GM12801 (cell line): ENCODE results near the gene B4GALT2.

ENCODE experiments used
- TF ChIP-seq, protein P1 (sequence below): IDR thresholded peaks from one replicate; pipeline ENCODE4 v1.5.1; 2011; ENCODE audit warnings: control low read depth; ENCODE audit not compliant: insufficient read length; ENCODE audit errors: extremely low read depth

Gene B4GALT2

DNA sequence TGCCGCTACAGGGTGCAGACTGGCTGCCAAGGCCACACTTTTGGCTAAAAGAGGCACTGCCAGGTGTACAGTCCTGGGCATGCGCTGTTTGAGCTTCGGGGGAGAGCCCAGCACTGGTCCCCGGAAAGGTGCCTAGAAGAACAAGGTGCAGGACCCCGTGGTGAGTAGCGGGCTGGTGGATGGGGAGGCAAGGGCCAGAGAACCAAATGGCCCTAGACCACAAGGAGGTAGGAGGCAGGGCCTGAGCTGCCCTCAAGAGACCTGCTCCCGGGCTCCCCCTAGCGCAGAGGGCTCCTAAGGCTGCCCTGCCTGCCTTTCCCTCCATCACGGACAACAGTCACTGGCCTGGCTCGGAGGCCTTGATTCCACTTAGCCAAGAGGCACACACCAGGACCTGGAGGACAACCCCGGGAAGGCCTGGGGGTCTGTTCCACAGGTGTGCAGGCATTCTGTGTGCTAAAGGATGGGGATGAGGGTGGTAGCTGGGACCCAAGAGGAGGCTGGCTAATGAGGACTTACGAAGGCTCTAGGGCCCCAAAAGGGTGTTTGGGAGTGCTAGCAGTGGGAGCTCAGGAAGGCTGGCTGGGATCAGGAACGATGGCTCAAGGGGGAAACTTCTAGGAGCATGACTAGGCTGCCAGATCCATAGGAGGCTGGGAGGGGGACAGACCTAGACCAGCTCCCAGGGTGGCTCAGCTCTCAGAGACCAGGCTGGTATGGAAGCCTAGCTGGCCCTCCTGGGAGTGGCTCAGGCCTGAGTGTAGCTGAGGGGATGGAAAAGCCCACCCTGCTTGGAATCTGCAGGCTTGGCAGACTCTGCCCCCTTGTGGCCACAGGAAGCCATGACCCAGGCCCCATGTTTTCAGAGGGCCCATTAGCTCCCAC lies 44.7 kb upstream of the B4GALT2 start:
- TF ChIP-seq, protein P1, sequence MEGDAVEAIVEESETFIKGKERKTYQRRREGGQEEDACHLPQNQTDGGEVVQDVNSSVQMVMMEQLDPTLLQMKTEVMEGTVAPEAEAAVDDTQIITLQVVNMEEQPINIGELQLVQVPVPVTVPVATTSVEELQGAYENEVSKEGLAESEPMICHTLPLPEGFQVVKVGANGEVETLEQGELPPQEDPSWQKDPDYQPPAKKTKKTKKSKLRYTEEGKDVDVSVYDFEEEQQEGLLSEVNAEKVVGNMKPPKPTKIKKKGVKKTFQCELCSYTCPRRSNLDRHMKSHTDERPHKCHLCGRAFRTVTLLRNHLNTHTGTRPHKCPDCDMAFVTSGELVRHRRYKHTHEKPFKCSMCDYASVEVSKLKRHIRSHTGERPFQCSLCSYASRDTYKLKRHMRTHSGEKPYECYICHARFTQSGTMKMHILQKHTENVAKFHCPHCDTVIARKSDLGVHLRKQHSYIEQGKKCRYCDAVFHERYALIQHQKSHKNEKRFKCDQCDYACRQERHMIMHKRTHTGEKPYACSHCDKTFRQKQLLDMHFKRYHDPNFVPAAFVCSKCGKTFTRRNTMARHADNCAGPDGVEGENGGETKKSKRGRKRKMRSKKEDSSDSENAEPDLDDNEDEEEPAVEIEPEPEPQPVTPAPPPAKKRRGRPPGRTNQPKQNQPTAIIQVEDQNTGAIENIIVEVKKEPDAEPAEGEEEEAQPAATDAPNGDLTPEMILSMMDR, result no peak

DNA sequence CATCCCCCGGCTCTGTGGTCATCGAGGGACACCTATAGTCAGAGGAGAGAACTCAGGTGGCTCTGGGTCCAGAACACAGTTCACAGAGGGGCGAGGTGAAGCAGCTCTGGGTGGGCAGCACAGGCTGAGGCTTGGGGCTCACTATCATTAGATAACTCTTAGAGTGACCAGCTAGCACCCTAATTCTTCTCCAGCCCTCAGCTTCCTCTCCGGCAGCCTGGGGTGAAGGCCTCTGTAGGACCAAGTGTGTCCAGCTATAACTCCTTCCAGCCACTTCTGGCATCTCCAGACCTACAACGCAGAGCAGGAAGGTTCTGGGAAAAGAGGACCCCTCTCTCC lies 44.1 kb upstream of the B4GALT2 start:
- TF ChIP-seq, protein P1, result no peak

DNA sequence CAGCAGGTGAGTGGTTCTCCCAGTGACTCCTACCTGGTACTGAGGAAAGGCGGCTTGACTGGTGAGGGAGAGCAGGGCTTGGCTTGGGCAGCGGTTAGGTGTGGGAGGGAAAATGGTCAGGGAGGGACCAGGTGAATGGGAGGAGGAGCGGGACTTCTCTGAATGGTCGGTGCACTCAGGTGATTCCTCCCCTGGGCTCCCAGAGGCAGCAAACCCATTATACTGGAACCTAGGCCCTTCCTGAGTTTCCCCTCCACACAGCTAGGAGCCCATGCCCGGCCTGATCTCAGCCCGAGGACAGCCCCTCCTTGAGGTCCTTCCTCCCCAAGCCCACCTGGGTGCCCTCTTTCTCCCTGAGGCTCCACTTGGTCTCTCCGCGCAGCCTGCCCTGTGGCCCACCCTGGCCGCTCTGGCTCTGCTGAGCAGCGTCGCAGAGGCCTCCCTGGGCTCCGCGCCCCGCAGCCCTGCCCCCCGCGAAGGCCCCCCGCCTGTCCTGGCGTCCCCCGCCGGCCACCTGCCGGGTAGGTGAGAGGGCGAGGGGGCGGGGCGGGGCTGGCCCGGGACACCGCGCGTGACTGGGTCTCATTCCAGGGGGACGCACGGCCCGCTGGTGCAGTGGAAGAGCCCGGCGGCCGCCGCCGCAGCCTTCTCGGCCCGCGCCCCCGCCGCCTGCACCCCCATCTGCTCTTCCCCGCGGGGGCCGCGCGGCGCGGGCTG lies 43.1 kb upstream of the B4GALT2 start:
- TF ChIP-seq, protein P1, result no peak

DNA sequence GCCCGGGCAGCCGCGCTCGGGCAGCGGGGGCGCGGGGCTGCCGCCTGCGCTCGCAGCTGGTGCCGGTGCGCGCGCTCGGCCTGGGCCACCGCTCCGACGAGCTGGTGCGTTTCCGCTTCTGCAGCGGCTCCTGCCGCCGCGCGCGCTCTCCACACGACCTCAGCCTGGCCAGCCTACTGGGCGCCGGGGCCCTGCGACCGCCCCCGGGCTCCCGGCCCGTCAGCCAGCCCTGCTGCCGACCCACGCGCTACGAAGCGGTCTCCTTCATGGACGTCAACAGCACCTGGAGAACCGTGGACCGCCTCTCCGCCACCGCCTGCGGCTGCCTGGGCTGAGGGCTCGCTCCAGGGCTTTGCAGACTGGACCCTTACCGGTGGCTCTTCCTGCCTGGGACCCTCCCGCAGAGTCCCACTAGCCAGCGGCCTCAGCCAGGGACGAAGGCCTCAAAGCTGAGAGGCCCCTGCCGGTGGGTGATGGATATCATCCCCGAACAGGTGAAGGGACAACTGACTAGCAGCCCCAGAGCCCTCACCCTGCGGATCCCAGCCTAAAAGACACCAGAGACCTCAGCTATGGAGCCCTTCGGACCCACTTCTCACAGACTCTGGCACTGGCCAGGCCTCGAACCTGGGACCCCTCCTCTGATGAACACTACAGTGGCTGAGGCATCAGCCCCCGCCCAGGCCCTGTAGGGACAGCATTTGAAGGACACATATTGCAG lies 42.4 kb upstream of the B4GALT2 start:
- TF ChIP-seq, protein P1, result no peak

DNA sequence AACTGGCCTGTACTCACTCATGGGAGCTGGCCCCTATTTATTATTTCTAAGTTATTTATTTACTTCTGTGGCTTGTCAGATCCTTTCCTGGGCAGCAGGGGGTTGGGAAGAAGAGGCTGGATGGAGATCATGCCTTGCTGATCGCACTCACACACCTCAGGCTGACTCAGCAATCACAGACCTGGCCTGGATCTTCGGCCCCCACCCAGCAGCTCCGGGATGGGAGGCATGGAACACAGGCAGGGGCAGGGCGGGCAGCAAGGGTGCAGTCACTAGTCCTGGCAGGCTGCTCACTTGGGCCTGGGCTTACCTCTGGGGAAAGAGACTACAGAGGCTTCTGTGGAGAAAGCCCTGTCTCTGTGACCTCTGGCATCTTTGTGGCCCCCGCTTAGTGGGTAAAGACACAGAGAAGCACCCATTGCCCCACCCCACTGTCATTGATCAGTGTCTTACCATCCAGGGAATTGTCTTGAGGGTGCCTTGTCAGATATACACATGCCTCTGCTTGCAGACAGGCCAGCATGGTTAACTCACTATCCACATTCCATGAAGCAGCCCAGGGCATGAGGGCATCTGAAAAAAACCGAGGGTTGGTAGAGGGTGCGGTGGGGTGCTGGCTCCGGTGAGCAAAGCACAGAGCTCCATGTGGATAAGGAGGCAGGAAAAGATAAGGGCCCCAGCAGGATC lies 41.7 kb upstream of the B4GALT2 start:
- TF ChIP-seq, protein P1, result no peak

DNA sequence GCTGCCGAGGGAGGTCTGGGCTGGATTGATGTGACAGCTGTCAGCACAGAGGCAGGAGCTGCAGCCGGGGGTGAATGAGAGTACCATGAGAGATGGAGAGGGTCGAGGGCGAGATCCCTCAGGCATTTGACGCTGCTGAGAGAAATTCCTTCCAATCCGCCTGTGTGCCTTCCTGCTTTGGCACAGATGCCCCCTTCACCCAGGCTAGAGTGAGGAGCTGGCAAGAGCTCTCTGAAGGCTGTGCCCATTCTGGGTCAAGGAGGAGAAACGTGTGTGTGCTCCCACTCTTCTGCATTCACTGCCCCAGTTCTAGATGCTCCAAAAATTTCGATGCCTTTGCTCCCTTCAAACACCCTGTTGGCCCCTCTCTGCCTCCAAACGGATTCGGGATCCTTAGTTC lies 40.6 kb upstream of the B4GALT2 start:
- TF ChIP-seq, protein P1, result no peak

DNA sequence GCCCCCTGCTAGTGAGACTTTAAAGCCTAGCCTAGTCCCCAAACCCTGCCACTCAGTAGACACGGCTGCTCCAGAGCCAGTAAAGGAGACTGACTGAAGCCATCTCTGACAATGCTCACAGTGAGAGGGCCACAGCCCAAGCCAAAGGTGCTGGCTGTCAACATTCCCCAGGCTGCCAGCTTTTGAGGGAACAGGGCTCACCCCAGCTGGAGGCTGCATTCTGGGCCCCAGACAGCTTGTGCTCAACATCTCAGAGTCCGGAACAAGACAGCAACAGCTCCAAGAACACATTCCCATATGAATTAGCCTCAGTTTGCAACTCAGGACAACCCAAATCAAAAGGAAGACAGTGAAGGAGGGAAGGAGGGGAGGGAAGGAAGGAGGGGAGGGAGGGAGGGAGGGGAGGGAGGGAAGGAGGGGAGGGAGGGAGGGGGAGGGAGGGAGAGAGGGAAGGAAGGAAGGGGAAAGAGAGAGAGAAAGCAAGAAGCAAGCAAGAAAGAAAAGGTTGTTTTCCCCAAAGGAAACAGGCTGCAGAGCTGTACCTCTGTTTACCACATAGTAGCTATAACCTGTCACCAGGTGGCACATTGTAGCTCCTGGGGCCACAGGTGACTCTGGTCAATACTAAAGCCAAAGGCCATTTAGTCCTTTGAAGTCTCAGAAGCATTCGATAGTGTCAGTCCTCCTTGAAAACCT lies 40.0 kb upstream of the B4GALT2 start:
- TF ChIP-seq, protein P1, result no peak
